Activated B cell treated with CpG ODN at 0.5 μM for 24 hours (primary cell): Measurements from ENCODE around the gene TDO2. TPM values are rescaled to one million over a fixed set of nuclear protein-coding genes. Genes with fewer than 3 reads are reported as not detected.

Source experiments
- ATAC-seq: fragments of 200-7000 bp; cut with Tn5 transposase; one replicate; pipeline ENCODE4 v1.10.0; 2021; ENCODE audit warnings: low read depth, mild to moderate bottlenecking, moderate library complexity
- CTCF ChIA-PET: fragments of 350-600 bp; sonication (Branson Sonifier 250); formaldehyde crosslinking; loops from one replicate; lab custom pipeline; 2021; ENCODE audit warnings: antibody characterized with exemption; lab: Charles Lee
- POLR2A ChIA-PET: fragments of 350-600 bp; sonication (Branson Sonifier 250); formaldehyde crosslinking; loops from one replicate; lab custom pipeline; 2021; ENCODE audit warnings: antibody characterized with exemption; lab: Charles Lee
- DNase-seq: peaks from one replicate; pipeline ENCODE4 v3.0.0; 2022
- H3K27ac Mint-ChIP-seq: one replicate; pipeline ENCODE4 v1.8.0; 2020; ENCODE audit warnings: mixed read lengths
- H3K27me3 Mint-ChIP-seq: one replicate; pipeline ENCODE4 v1.8.0; 2021; ENCODE audit warnings: mixed read lengths
- H3K36me3 Mint-ChIP-seq: one replicate; pipeline ENCODE4 v1.8.0; 2021; ENCODE audit warnings: low read depth, mixed read lengths
- H3K4me1 Mint-ChIP-seq: one replicate; pipeline ENCODE4 v1.8.0; 2021; ENCODE audit warnings: mixed read lengths
- H3K4me3 Mint-ChIP-seq: one replicate; pipeline ENCODE4 v1.8.0; 2020; ENCODE audit warnings: mild to moderate bottlenecking, mixed read lengths
- H3K9me3 Mint-ChIP-seq: one replicate; pipeline ENCODE4 v1.8.0; 2020; ENCODE audit warnings: mixed read lengths
- CTCF ChIP-seq: fragments of 200-600 bp; IDR thresholded peaks from one replicate; pipeline ENCODE4 v1.8.0; 2022; ENCODE audit warnings: antibody characterized with exemption, mild to moderate bottlenecking
- intact Hi-C: fragments of 100-400 bp; cut with micrococcal nuclease; formaldehyde crosslinking; loops from one replicate; pipeline ENCODE4 v1.15.1; 2024
- total RNA-seq: library from RNA; stranded (reverse); gene quantifications from 2 replicates; pipeline ENCODE4 v1.2.3, GENCODE V29; 2022

TDO2 gene
- total RNA-seq, 1 donor from 2014 or later: not detected

GRCh38 chr4:155954939-155955338, 51.4 kb downstream of the TDO2 start:
- no peaks in the 10 kb centered on the region for H3K9me3 Mint-ChIP-seq
- ChIA-PET CTCF (no interaction called here), POLR2A (no interaction called here)
- DNase-seq (no peak), ATAC-seq (no peak)
- H3K4me3 Mint-ChIP-seq: no peak overlapping the region
- H3K27ac Mint-ChIP-seq: no peak overlapping the region
- peaks cover 26% of the 10 kb centered on the region for H3K4me1 Mint-ChIP-seq
- H3K27me3 Mint-ChIP-seq: peaks cover 11% of the 10 kb centered on the region
- TF ChIP-seq CTCF: no peak
- intact Hi-C loops: loop anchor here (5.0 to 10.0 kb wide), 2 partner anchors 290 to 1148 kb away; partner anchors contain the start of gene GUCY1A1
- peaks cover 7% of the 10 kb centered on the region for H3K36me3 Mint-ChIP-seq

- H3K9me3 Mint-ChIP-seq: no peaks in the 10 kb centered on the region
- intact Hi-C loops: loop anchor here (10.0 kb wide), 1 partner anchor 292 kb away; the partner anchor contains the start of gene GUCY1A1
- ChIA-PET CTCF (no interaction called here), POLR2A (no interaction called here)
- H3K27me3 Mint-ChIP-seq: peaks cover 11% of the 10 kb centered on the region
- peaks cover 21% of the 10 kb centered on the region for H3K4me1 Mint-ChIP-seq
- no peak for TF ChIP-seq CTCF
- H3K36me3 Mint-ChIP-seq: peaks cover 7% of the 10 kb centered on the region
- H3K4me3 Mint-ChIP-seq: no peak overlapping the region
- H3K27ac Mint-ChIP-seq: no peak overlapping the region
- ATAC-seq: no peak
- DNase-seq: no peak
These were observed 53.0 kb downstream of the TDO2 start for GRCh38 chr4:155956461-155956860.

- ChIA-PET CTCF (no interaction called here), POLR2A (no interaction called here)
- no peak overlapping the region for H3K4me3 Mint-ChIP-seq
- ATAC-seq: no peak
- H3K9me3 Mint-ChIP-seq: no peaks in the 10 kb centered on the region
- peaks cover 11% of the 10 kb centered on the region for H3K27me3 Mint-ChIP-seq
- intact Hi-C loops: loop anchor here (10.0 kb wide), 1 partner anchor 295 kb away; the partner anchor contains the start of gene GUCY1A1
- no peak for TF ChIP-seq CTCF
- H3K4me1 Mint-ChIP-seq: peaks cover 2% of the 10 kb centered on the region
- no peaks in the 10 kb centered on the region for H3K36me3 Mint-ChIP-seq
- H3K27ac Mint-ChIP-seq: no peak overlapping the region
- DNase-seq: no peak
These were observed 55.9 kb downstream of the TDO2 start for GRCh38 chr4:155959417-155959816.

- no peak for TF ChIP-seq CTCF
- DNase-seq (no peak), ATAC-seq (no peak)
- Mint-ChIP-seq H3K4me3 (no peak overlapping the region), H3K27ac (no peak overlapping the region), H3K36me3 (no peaks in the 10 kb centered on the region), H3K27me3 (peaks cover 11% of the 10 kb centered on the region), H3K4me1 (no peaks in the 10 kb centered on the region), H3K9me3 (no peaks in the 10 kb centered on the region)
- CTCF ChIA-PET: no interaction called here
- intact Hi-C loops: no loop called here
- POLR2A ChIA-PET: no interaction called here
These were observed 57.0 kb downstream of the TDO2 start for GRCh38 chr4:155960522-155960921.

GRCh38 chr4:155961575-155961974, 58.1 kb downstream of the TDO2 start:
- intact Hi-C loops: no loop called here
- Mint-ChIP-seq H3K27ac (no peak overlapping the region), H3K27me3 (peaks cover 11% of the 10 kb centered on the region), H3K36me3 (no peaks in the 10 kb centered on the region), H3K9me3 (no peaks in the 10 kb centered on the region), H3K4me3 (no peak overlapping the region), H3K4me1 (no peaks in the 10 kb centered on the region)
- TF ChIP-seq CTCF: no peak
- ChIA-PET POLR2A (no interaction called here), CTCF (no interaction called here)
- no peak for DNase-seq
- no peak for ATAC-seq
